GM13976 (cell line): ENCODE data around the gene VTI1A.

Experiments used
- DNase-seq: peaks from one replicate; pipeline ENCODE4 v3.0.0; 2012; ENCODE audit warnings: low spot score
- in situ Hi-C: fragments of 300-500 bp; cut with MboI; formaldehyde crosslinking; loops from one replicate; pipeline ENCODE4 v1.12.0; 2022; ENCODE audit warnings: low sequenced_read_pairs, mixed read lengths, inconsistent platforms; ENCODE audit not compliant: unreplicated experiment
- TF ChIP-seq, protein P1 (sequence below): IDR thresholded peaks from 2 replicates; pipeline ENCODE4 v1.5.1; 2012; ENCODE audit warnings: borderline replicate concordance, mild to moderate bottlenecking; ENCODE audit not compliant: insufficient read depth; ENCODE audit errors: extremely low read depth, missing control alignments, control extremely low read depth

VTI1A gene

DNA sequence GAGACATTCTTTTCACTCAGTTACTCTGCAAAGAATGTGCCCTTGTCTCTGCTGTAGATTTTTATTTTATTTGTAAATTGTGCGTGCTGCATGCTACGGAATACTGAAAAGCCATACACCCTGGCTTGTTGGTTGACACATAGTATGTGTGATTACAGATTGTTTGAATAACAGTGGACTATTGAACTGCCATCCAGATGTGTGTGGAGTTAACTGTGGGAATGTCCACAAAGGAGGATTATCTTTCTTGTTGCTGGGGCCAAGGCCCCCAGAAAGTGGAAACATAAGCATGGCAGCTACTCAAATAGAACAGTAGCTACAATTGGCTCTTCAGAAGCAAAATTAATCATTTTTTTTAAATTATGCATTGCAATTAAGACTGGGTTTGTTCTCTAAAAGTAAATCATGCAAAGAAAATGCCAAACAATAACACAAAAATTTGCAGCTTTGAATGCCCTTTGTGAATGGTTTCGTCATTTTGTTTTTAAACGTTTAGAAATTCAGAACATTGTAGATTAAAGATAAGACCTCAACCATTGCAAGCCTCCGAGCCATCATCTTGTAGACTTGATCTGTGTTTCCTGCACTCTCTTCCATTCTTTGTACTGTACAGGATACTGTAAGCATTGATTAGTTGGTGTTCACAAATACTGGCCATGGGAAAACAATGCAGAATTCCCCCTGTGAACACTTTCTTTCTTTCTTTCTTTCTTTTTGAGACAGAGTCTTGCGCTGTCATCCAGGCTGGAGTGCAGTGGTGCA, 292.8 kb downstream of the VTI1A start:
- in situ Hi-C loops, result no loop called here
- TF ChIP-seq, protein P1, sequence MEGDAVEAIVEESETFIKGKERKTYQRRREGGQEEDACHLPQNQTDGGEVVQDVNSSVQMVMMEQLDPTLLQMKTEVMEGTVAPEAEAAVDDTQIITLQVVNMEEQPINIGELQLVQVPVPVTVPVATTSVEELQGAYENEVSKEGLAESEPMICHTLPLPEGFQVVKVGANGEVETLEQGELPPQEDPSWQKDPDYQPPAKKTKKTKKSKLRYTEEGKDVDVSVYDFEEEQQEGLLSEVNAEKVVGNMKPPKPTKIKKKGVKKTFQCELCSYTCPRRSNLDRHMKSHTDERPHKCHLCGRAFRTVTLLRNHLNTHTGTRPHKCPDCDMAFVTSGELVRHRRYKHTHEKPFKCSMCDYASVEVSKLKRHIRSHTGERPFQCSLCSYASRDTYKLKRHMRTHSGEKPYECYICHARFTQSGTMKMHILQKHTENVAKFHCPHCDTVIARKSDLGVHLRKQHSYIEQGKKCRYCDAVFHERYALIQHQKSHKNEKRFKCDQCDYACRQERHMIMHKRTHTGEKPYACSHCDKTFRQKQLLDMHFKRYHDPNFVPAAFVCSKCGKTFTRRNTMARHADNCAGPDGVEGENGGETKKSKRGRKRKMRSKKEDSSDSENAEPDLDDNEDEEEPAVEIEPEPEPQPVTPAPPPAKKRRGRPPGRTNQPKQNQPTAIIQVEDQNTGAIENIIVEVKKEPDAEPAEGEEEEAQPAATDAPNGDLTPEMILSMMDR, result no peak
- no peak for DNase-seq

DNA sequence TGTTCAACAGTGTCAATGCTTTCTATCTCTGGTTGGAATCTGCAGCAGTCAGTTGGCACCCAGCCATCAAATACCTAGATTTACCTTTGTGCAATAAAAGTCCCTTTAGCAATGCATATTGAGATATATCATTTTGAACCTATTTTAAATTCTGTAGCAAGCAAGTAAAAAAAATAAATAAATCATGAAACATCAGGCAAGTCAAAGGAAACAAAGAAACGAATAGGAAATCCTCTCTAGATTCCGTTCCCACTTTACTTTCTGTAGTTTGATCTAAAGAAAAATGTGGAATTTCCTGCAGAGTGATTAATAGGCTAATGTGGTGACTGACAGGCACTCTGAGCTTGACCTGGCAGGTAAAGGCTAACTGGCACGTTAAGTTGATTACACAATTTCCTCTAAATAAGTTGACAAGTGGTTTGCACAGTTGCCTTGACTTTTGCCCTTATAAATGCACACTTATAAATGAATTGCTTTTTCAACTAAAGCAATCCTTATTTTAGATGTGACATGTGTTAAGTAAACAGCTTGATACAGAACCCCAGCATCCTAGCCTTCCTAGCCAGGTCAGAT, 294.9 kb downstream of the VTI1A start:
- in situ Hi-C loops, result no loop called here
- TF ChIP-seq, protein P1, result no peak
- no peak for DNase-seq

DNA sequence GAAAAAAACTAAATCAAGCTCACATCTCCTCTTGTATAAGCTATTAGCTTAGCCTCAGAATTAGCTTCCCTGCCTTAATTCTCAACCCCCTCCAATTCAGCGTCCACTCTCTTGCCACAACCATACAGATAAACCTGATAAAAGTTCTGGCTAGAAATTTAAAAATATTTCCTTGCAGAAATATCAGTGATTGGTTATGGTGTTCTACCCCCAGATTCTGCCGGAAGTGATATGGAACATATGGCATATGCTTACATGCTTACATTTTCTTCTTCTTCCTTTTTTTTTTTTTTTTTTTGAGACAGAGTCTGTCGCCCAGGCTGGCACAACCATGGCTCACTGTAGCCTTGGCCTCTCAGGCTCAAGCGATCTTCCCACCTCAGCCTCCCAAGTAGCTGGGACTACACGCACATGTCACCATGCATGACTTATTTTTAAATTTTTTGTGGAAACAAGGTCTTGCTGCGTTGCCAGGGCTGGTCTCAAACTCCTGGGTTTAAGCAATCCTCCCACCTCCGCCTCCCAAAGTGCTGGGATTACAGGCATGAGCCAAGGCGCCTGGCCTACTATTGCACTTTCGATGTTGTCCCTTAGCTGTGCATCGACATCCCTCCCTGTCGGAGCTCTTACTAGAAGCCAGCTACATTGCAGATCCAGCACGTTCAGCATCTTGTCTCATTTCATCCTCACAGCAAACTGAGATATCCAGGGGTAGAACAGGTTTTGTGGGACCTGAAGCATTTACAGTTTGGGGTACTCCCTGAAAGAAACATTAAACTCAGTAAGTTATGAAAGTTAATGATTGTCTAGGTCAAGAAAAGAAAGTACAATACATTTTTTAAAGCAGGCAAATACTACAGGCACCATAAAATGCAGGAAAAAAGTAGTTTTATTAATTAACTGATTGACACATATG, 297.4 kb downstream of the VTI1A start:
- in situ Hi-C loops, result no loop called here
- DNase-seq, result no peak
- TF ChIP-seq, protein P1, result no peak

DNA sequence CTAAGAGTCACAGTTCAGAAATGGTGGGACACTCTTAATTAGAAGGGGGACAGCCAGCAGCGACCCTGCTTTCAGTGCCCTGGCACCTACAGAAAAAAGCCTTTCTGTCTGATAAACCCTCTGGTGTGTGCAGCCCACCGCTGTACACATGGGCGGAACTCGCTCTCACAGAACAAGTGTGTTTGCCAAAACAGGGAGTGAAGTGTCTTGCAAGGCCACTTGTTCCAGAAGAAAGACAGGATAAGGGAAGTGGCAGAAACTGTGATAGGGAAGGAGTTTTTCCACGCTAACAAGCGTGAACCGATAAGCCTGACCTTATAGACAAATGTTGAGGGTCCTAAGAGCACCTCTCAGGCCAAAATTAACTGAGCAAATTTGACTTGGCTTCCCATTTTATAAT, 299.3 kb downstream of the VTI1A start:
- TF ChIP-seq, protein P1, result no peak
- in situ Hi-C loops, result no loop called here

DNA sequence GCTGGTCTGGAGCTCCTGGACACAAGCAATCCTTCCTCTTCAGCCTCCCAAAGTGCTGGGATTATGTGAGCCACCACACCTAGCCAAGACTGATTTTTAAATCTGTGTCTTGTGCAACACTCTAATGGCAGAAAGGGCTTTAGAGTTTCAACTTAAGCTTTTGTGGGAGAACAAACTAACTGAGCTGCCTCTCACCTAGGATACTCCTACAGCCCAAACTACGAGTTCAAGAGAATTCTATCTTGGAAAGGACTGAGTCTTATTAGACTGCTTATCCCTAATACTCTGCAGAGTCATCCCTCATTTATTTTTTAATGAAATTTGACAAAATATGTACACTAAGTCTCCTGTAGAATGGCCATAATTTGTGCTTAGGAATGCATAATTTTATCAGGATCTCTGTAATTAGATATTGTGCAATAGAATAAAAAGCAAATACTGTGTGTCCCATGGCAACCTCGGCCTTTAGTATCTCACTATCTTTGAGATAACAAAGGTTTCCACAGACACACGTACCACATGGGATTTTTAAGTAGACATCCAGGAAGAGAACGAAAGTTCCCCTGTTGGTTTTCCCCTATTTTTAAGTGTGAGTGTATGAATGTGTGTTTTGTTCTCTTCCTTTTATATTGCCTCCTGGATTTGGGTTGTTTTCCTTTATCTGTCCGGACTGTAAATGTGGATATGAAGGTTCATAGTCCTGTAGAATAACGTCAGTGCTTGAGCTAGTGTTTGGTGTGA, 303.6 kb downstream of the VTI1A start:
- TF ChIP-seq, protein P1, result no peak
- in situ Hi-C loops, result no loop called here
- no peak for DNase-seq

More for the DNA sequence above, 299.3 kb downstream of the VTI1A start:
- no peak for DNase-seq

DNA sequence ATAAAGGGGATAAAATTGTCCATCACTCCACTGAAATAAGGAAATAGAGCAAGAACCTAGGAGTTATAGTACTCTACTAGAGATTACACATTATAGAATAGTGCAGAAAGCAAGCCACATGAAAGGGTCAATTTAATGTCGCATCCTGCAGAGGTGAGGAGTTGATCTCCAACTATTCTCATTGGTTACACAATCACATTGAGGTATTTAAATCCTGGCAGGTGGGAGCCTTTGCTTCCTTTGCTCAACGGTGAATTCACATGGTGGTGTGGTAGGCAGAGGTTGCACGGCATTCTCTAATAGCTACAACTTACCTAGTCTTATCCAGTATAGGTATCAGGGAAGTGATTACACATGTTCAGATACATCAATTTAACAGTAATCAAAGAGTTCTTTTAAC, 304.6 kb downstream of the VTI1A start:
- DNase-seq, result no peak
- in situ Hi-C loops, result no loop called here
- TF ChIP-seq, protein P1, result no peak
